Lower leg skin (tissue), 3 donors: ENCODE data around the gene SVOPL.

Experiments
- POLR2A ChIP-seq, 2 donors: fragments of 450-650 bp; IDR thresholded peaks; one replicate each; pipeline ENCODE4 v1.6.1; 2016 to 2017; ENCODE audit warnings: antibody characterized with exemption in 2 of 2, mild to moderate bottlenecking in 1 of 2, moderate library complexity in 1 of 2
- TF ChIP-seq, protein P1 (sequence below), 3 donors: fragments of 450-650 bp; IDR thresholded peaks; one replicate each; pipeline ENCODE4 v1.5.1; 2016; ENCODE audit warnings: antibody characterized with exemption in 3 of 3, mild to moderate bottlenecking in 3 of 3, moderate library complexity in 2 of 3

DNA sequence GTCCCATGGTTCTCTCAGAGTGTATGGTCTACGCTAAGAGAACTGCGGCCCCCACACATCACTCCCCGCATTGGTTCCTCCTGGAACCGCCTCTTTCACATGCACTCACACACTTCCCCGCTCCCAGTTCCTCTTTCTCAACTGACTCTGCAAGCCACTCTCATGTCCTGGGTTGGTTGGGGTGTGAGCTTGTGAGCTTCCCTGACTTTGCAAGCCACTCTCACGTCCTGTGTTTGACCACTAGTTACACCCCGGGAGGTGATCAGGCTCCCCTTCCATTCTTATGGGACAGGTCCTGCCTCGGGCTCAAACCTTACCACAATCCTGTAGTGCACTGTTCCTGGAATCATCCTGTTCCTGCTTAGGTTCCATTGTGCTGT is 136.1 kb downstream of the SVOPL start:
- TF ChIP-seq, protein P1, sequence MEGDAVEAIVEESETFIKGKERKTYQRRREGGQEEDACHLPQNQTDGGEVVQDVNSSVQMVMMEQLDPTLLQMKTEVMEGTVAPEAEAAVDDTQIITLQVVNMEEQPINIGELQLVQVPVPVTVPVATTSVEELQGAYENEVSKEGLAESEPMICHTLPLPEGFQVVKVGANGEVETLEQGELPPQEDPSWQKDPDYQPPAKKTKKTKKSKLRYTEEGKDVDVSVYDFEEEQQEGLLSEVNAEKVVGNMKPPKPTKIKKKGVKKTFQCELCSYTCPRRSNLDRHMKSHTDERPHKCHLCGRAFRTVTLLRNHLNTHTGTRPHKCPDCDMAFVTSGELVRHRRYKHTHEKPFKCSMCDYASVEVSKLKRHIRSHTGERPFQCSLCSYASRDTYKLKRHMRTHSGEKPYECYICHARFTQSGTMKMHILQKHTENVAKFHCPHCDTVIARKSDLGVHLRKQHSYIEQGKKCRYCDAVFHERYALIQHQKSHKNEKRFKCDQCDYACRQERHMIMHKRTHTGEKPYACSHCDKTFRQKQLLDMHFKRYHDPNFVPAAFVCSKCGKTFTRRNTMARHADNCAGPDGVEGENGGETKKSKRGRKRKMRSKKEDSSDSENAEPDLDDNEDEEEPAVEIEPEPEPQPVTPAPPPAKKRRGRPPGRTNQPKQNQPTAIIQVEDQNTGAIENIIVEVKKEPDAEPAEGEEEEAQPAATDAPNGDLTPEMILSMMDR (IDR thresholded peaks at IDR 0.05) = no peak
- no peak for TF ChIP-seq POLR2A (IDR thresholded peaks at IDR 0.05)
